Ovary (tissue), 9 donors: ENCODE measurements around the gene OR13C8. TPM values are rescaled to one million over a fixed set of nuclear protein-coding genes. Genes with fewer than 3 reads are reported as not detected.

ENCODE experiments used
- DNase-seq, 5 donors: peaks; one replicate each; pipeline ENCODE4 v3.0.0-alpha.2; 2019 to 2020
- H3K27ac ChIP-seq, 2 donors: fragments of 200-600 bp; one replicate each; pipeline versions ENCODE4 v1.5.1 to v1.8.0; 2019 to 2022
- H3K27me3 ChIP-seq: fragments of 200-600 bp; one replicate; pipeline ENCODE4 v1.8.0; 2022
- H3K36me3 ChIP-seq: fragments of 200-600 bp; sonication (generic); one replicate; pipeline ENCODE4 v1.5.1; 2019
- H3K4me1 ChIP-seq: one replicate; pipeline ENCODE4 v1.8.1; 2013; ENCODE audit warnings: mild to moderate bottlenecking, moderate library complexity; ENCODE audit not compliant: insufficient read depth
- H3K4me3 ChIP-seq: fragments of 200-600 bp; sonication (generic); one replicate; pipeline ENCODE4 v1.5.1; 2017
- H3K9me3 ChIP-seq, 2 donors: fragments of 200-600 bp in 1 of 2; sonication (generic) in 1 of 2; one replicate each; pipeline versions ENCODE4 v1.5.1 to v1.8.1; 2013 to 2019; ENCODE audit warnings: mild to moderate bottlenecking in 1 of 2, moderate library complexity in 1 of 2
- EP300 ChIP-seq: sonication (generic); formaldehyde crosslinking; IDR thresholded peaks from one replicate; pipeline ENCODE4 v1.6.1; 2017; ENCODE audit warnings: antibody characterized with exemption
- POLR2A ChIP-seq: fragments of 450-650 bp; IDR thresholded peaks from one replicate; pipeline ENCODE4 v1.6.1; 2017; ENCODE audit warnings: antibody characterized with exemption, mild to moderate bottlenecking, moderate library complexity
- WGBS, 3 donors: extraction: QIAGEN DNeasy Blood & Tissue Kit in 1 of 3; methylation state at CpG; one replicate each; pipeline versions ENCODE4 v1.1.5 to v1.1.7; 2013 to 2017; 5-methylcytosine and 5-hydroxymethylcytosine counted together
- intact Hi-C, 4 donors: fragments of 100-400 bp; cut with DNase I; formaldehyde crosslinking; loops; one replicate each; pipeline versions ENCODE4 v1.11.0 to v1.15.1; 2022 to 2023
- polyA plus RNA-seq, 2 donors: library from polyadenylated mRNA; stranded (reverse); fragments of 200-250 nt in 1 of 2; fragments of 350-450 nt in 1 of 2; fragmentation: Illumina TruSeq in 1 of 2; extraction: RNeasy Lipid Tissue Mini Kit (QIAGEN cat#74804) in 1 of 2; gene quantifications; one replicate each; pipeline ENCODE4 v1.2.3, GENCODE V29; 2013 to 2014
- total RNA-seq, 7 donors: library from RNA; depleted of rRNA in 2 of 7; stranded (reverse); fragments of >200 nt in 2 of 7; fragmentation: NEBNext Ultra II Directional in 3 of 7; extraction: Animal tissue kit (Norgen Biotek cat#: 25700) in 3 of 7; gene quantifications; one replicate each; pipeline versions ENCODE4 v1.1.0 to v1.2.4, GENCODE V29; 2016 to 2023
- TF ChIP-seq, protein P1 (sequence below), 3 donors: fragments of 450-650 bp in 2 of 3; fragments of 200-600 bp in 1 of 3; IDR thresholded peaks; one replicate each; pipeline versions ENCODE4 v1.5.1 to v1.8.0; 2016 to 2022; ENCODE audit warnings: antibody characterized with exemption in 3 of 3, mild to moderate bottlenecking in 1 of 3
- donor health status: DM: no; HTN: no; CAD: no; lungs with moderate emphysema.
- donor health status: DM: no; HTN: no; CAD: no.
- donor health status: Bipolar disorder and iron deficiency.
- donor health status: DM: yes; HTN: yes; CAD: no.
- donor health status: DM: no; HTN: no; CAD: no.
- donor health status: DM: yes; HTN: yes; CAD: no.

Gene OR13C8
- total and polyA plus RNA-seq, 9 donors, result not detected

DNA sequence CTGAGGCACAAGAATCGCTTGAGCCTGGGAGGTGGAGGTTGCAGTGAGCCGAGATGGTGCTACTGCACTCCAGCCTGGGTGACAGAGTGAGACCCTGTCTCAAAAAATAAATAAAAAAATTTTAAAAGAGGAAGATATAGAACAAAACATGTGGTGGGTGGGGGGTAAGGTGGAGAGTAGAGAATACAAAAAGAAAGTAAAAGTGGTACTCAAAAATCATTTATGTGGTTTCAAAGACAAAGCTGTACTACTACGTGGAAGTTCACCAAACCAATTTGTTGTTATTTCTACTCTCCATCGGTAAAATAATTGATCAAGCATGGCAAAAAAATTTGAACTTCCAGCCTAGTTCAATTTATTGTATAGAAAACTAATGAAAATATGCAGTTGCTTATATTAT lies 24.3 kb upstream of the OR13C8 start:
- intact Hi-C loops, result no loop called here
- H3K4me3 ChIP-seq, result no peak overlapping the region
- no peaks in the 10 kb centered on the region for H3K36me3 ChIP-seq
- H3K4me1 ChIP-seq, result no peaks in the 10 kb centered on the region
- no peak overlapping the region for H3K27ac ChIP-seq
- WGBS, 3 donors, result 89 to 92% (median 91%) methylated on average over 4 of the region's 4 CpGs
- H3K9me3 ChIP-seq, result no peaks in the 10 kb centered on the region
- DNase-seq, result no peak
- no peak for TF ChIP-seq EP300
- TF ChIP-seq, protein P1, sequence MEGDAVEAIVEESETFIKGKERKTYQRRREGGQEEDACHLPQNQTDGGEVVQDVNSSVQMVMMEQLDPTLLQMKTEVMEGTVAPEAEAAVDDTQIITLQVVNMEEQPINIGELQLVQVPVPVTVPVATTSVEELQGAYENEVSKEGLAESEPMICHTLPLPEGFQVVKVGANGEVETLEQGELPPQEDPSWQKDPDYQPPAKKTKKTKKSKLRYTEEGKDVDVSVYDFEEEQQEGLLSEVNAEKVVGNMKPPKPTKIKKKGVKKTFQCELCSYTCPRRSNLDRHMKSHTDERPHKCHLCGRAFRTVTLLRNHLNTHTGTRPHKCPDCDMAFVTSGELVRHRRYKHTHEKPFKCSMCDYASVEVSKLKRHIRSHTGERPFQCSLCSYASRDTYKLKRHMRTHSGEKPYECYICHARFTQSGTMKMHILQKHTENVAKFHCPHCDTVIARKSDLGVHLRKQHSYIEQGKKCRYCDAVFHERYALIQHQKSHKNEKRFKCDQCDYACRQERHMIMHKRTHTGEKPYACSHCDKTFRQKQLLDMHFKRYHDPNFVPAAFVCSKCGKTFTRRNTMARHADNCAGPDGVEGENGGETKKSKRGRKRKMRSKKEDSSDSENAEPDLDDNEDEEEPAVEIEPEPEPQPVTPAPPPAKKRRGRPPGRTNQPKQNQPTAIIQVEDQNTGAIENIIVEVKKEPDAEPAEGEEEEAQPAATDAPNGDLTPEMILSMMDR (IDR thresholded peaks at IDR 0.05), result no peak
- no peak for TF ChIP-seq POLR2A
- no peaks in the 10 kb centered on the region for H3K27me3 ChIP-seq

DNA sequence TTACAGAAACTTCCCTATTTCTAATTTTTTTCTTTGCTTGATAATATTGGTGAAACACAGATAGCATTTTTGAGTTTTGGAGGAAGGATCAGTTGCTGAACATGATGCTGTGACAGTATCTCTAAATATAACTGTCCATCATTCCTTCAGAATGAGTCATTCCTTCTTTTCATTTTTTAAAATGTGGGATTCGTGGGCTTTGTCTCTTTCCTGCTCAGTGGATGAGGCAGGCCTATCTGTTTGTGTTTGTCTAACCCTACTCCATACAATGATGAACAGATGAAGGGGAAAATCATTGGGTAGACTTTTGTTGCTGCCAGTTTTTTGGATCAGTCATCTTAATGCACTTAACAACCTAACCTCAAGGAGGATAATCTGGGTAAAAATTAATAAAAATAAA lies 15.7 kb upstream of the OR13C8 start:
- TF ChIP-seq POLR2A (no peak), EP300 (no peak)
- TF ChIP-seq, protein P1 (IDR thresholded peaks at IDR 0.05), result no peak
- no peaks in the 10 kb centered on the region for H3K27me3 ChIP-seq
- no peaks in the 10 kb centered on the region for H3K36me3 ChIP-seq
- WGBS, 3 donors, result 20 to 39% (median 29%) methylated on average over 1 of the region's 1 CpG
- intact Hi-C loops, result no loop called here
- no peak for DNase-seq
- no peak overlapping the region for H3K27ac ChIP-seq
- no peaks in the 10 kb centered on the region for H3K9me3 ChIP-seq
- no peak overlapping the region for H3K4me3 ChIP-seq
- H3K4me1 ChIP-seq, result no peaks in the 10 kb centered on the region

DNA sequence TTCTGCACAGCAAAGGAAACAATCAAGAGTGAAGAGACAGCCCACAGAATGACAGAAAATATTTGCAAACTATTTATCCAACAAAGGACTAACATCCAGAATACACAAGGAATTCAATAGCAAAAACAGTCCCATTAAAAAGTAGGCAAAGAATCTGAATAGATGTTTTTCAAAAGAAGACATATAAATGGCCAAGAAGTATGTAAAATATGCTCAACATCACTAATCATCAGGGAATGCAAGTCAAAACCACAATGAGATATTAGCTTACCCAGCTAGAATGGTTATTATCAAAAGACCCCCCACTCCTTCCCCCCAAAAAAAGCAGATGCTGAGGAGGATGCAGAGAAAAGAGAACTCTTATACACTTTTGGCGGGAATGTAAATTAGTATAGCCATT lies 13.4 kb upstream of the OR13C8 start:
- H3K4me1 ChIP-seq, result no peaks in the 10 kb centered on the region
- no peaks in the 10 kb centered on the region for H3K9me3 ChIP-seq
- intact Hi-C loops, result no loop called here
- no peaks in the 10 kb centered on the region for H3K36me3 ChIP-seq
- 80 to 87% (median 86%) methylated on average over 1 of the region's 1 CpG for WGBS, 3 donors
- H3K27ac ChIP-seq, result no peak overlapping the region
- no peak overlapping the region for H3K4me3 ChIP-seq
- DNase-seq, result no peak
- no peaks in the 10 kb centered on the region for H3K27me3 ChIP-seq
- TF ChIP-seq, protein P1 (IDR thresholded peaks at IDR 0.05), result no peak
- TF ChIP-seq POLR2A, result no peak
- no peak for TF ChIP-seq EP300

DNA sequence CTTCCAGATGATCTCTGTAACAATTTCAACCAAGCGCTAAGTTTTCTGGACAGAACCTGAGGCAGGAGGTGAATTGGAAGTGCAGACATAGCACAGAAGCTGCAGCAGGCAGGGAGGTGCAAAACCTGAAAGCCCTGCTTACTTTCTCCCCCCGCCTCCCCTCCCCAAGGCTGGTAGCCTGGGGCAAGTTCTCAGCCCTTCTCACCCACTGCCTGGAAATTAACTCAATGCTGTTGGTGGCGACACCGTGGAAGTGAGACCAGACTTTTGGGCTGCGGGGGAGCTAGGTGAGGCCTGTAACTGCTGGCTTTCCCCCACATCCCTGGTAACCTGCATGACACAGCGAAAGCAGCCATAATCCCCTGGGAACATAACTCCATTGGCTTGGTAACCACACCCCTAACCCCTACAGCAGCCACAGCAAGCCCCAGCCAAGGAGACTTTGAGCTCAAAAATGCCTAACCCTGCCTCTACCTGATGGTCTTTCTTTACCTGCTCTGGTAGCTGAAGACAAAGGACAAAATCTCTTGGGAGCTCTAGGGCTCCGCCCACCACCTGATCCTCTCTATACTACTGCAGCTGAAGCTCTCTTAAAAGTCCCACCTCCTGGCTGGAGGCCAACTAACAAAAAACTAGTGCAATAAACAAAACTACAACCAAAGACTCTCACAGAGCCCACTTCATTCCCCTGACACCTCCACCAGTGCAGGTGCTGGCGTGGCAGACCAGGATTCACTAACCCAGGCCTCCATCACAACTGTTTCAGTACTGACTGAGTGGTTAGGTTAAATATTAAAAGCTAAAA lies 11.9 kb upstream of the OR13C8 start:
- intact Hi-C loops, result no loop called here
- H3K27me3 ChIP-seq, result no peaks in the 10 kb centered on the region
- no peaks in the 10 kb centered on the region for H3K9me3 ChIP-seq
- no peaks in the 10 kb centered on the region for H3K4me1 ChIP-seq
- no peak overlapping the region for H3K4me3 ChIP-seq
- no peak overlapping the region for H3K27ac ChIP-seq
- DNase-seq, result no peak
- no peaks in the 10 kb centered on the region for H3K36me3 ChIP-seq
- 84 to 90% (median 87%) methylated on average over 8 of the region's 8 CpGs for WGBS, 3 donors
- TF ChIP-seq EP300, result no peak
- TF ChIP-seq POLR2A, result no peak
- TF ChIP-seq, protein P1 (IDR thresholded peaks at IDR 0.05), result no peak
